Fibroblast of lung (primary cell): ENCODE measurements around the gene RAP1GAP. TPM values are rescaled to one million over a fixed set of nuclear protein-coding genes. Genes with fewer than 3 reads are reported as not detected.

Experiments
- DNase-seq, 2 donors: peaks; one replicate each; pipeline versions ENCODE4 v3.0.0 to v3.0.0-alpha.2; 2010; ENCODE audit warnings: low read depth in 2 of 2
- H2AFZ ChIP-seq: 2 replicates; pipeline ENCODE4 v1.5.1; 2012; ENCODE audit warnings: low read length, control low read depth, inconsistent platforms
- H3K27ac ChIP-seq: 2 replicates; pipeline ENCODE4 v1.5.1; 2011; ENCODE audit warnings: low read length, control low read depth; ENCODE audit not compliant: insufficient read depth
- H3K27me3 ChIP-seq: 2 replicates; pipeline ENCODE4 v1.5.1; 2011; ENCODE audit warnings: mild to moderate bottlenecking, low read length; ENCODE audit not compliant: control insufficient read depth, insufficient read depth
- H3K36me3 ChIP-seq: 2 replicates; pipeline ENCODE4 v1.5.1; 2011; ENCODE audit warnings: low read length; ENCODE audit not compliant: control insufficient read depth, insufficient read depth
- H3K4me1 ChIP-seq: 2 replicates; pipeline ENCODE4 v1.5.1; 2011; ENCODE audit warnings: low read length; ENCODE audit not compliant: control insufficient read depth, insufficient read depth; ENCODE audit errors: extremely low read depth
- H3K4me2 ChIP-seq: 2 replicates; pipeline ENCODE4 v1.5.1; 2011; ENCODE audit warnings: low read length, control low read depth; ENCODE audit not compliant: insufficient read depth; ENCODE audit errors: extremely low read depth
- H3K4me3 ChIP-seq, 4 experiments: fragments of 200-600 bp in 1 of 4; sonication (generic) in 1 of 4; replicated peaks in 1 of 4; 2 replicates each; pipeline ENCODE4 v1.5.1; 2011 to 2016; ENCODE audit warnings: low read length in 4 of 4, low read depth in 3 of 4, mild to moderate bottlenecking in 3 of 4, control low read depth in 2 of 4, inconsistent platforms in 1 of 4, mixed read lengths in 1 of 4; ENCODE audit not compliant: insufficient read depth in 1 of 4; ENCODE audit errors: control extremely low read depth in 1 of 4
- H3K79me2 ChIP-seq: 2 replicates; pipeline ENCODE4 v1.5.1; 2012; ENCODE audit warnings: mild to moderate bottlenecking, low read length, inconsistent platforms; ENCODE audit not compliant: control insufficient read depth, insufficient read depth
- H3K9ac ChIP-seq: 2 replicates; pipeline ENCODE4 v1.5.1; 2011; ENCODE audit warnings: mild to moderate bottlenecking, low read length, control low read depth; ENCODE audit not compliant: insufficient read depth
- H3K9me3 ChIP-seq: 2 replicates; pipeline ENCODE4 v1.5.1; 2012; ENCODE audit warnings: low read depth, low read length; ENCODE audit not compliant: control insufficient read depth, insufficient read depth
- H4K20me1 ChIP-seq: 2 replicates; pipeline ENCODE4 v1.5.1; 2011; ENCODE audit warnings: low read length; ENCODE audit not compliant: control insufficient read depth, insufficient read depth; ENCODE audit errors: extremely low read depth
- CTCF ChIP-seq, 2 donors: IDR thresholded peaks in 1 of 2; conservative IDR thresholded peaks in 1 of 2; 1 replicate in 1 of 2; 2 replicates in 1 of 2; pipeline ENCODE4 v1.5.1; 2011 to 2012; ENCODE audit warnings: low read length in 2 of 2, control low read depth in 1 of 2, inconsistent platforms in 1 of 2, low read depth in 1 of 2, mild to moderate bottlenecking in 1 of 2
- EZH2 ChIP-seq: IDR thresholded peaks from 2 replicates; pipeline ENCODE4 v1.5.1; 2012; ENCODE audit warnings: low read length, control low read depth, mild to moderate bottlenecking; ENCODE audit errors: missing control alignments
- polyA plus RNA-seq, 2 donors: library from polyadenylated mRNA; depleted of rRNA in 1 of 2; stranded (reverse) in 1 of 2; unstranded in 1 of 2; fragments of >200 nt; gene quantifications; 2 replicates each; pipeline ENCODE4 v1.2.1, GENCODE V29; 2011 to 2012; ENCODE audit warnings: missing spikeins in 1 of 2
- total RNA-seq: library from RNA; depleted of rRNA; stranded (reverse); fragments of >200 nt; gene quantifications from 2 replicates; pipeline ENCODE4 v1.2.1, GENCODE V29; 2014

Gene RAP1GAP
- total and polyA plus RNA-seq, 2 donors (not counting 1 experiment from before 2014, with no cell fraction given), result under 0.01 to 0.05 TPM

GRCh38 chr1:21701401-21701800 lies 32.2 kb upstream of the RAP1GAP start:
- Histone ChIP-seq H4K20me1 (no peaks in the 10 kb centered on the region), H3K9me3 (no peaks in the 10 kb centered on the region), H3K9ac (no peak overlapping the region), H3K36me3 (peaks cover 3% of the 10 kb centered on the region), H3K4me1 (no peaks in the 10 kb centered on the region), H3K27ac (no peak overlapping the region), H3K4me3 (no peak overlapping the region), H2AFZ (no peak overlapping the region), H3K79me2 (no peaks in the 10 kb centered on the region), H3K27me3 (no peaks in the 10 kb centered on the region), H3K4me2 (no peak overlapping the region)
- DNase-seq, result no peak
- TF ChIP-seq CTCF (conservative IDR thresholded peaks at IDR 0.05 in 1 of 2, IDR thresholded peaks at IDR 0.05 in 1 of 2; ENCODE audit: low read depth in 1 of 2, low read length in 2 of 2) (no peak), EZH2 (no peak)

- H3K9me3 ChIP-seq, result no peaks in the 10 kb centered on the region
- H4K20me1 ChIP-seq, result no peaks in the 10 kb centered on the region
- H3K36me3 ChIP-seq, result peaks cover 3% of the 10 kb centered on the region
- no peaks in the 10 kb centered on the region for H3K4me1 ChIP-seq
- no peaks in the 10 kb centered on the region for H3K27me3 ChIP-seq
- H3K27ac ChIP-seq, result no peak overlapping the region
- no peak overlapping the region for H3K4me3 ChIP-seq
- no peaks in the 10 kb centered on the region for H3K79me2 ChIP-seq
- H2AFZ ChIP-seq, result no peak overlapping the region
- H3K9ac ChIP-seq, result no peak overlapping the region
- TF ChIP-seq CTCF (conservative IDR thresholded peaks at IDR 0.05 in 1 of 2, IDR thresholded peaks at IDR 0.05 in 1 of 2; ENCODE audit: low read depth in 1 of 2, low read length in 2 of 2) (no peak), EZH2 (no peak)
- DNase-seq, result no peak
- H3K4me2 ChIP-seq, result no peak overlapping the region
Measured at GRCh38 chr1:21700094-21700493, 30.9 kb upstream of the RAP1GAP start.

GRCh38 chr1:21696931-21697330 lies 27.8 kb upstream of the RAP1GAP start:
- DNase-seq, result peak in 1 of 2 donors; percentile 84
- TF ChIP-seq CTCF (conservative IDR thresholded peaks at IDR 0.05 in 1 of 2, IDR thresholded peaks at IDR 0.05 in 1 of 2; ENCODE audit: low read depth in 1 of 2, low read length in 2 of 2) (no peak), EZH2 (no peak)

More at GRCh38 chr1:21696931-21697330, 27.8 kb upstream of the RAP1GAP start:
- Histone ChIP-seq H3K4me1 (no peaks in the 10 kb centered on the region), H4K20me1 (no peaks in the 10 kb centered on the region), H3K27ac (no peak overlapping the region), H3K79me2 (no peaks in the 10 kb centered on the region), H2AFZ (no peak overlapping the region), H3K9ac (no peak overlapping the region), H3K4me2 (no peak overlapping the region), H3K27me3 (no peaks in the 10 kb centered on the region), H3K4me3 (no peak overlapping the region), H3K36me3 (peaks cover 7% of the 10 kb centered on the region), H3K9me3 (no peaks in the 10 kb centered on the region)
